Lower lobe of right lung (tissue), 2 donors: ENCODE measurements around the gene CDK6. TPM values are rescaled to one million over a fixed set of nuclear protein-coding genes. Genes with fewer than 3 reads are reported as not detected.

Experiments used
- ATAC-seq, 2 donors: fragments of 200-7000 bp; cut with Tn5 transposase; one replicate each; pipeline ENCODE4 v1.9.1; 2020 to 2022; ENCODE audit warnings: mild to moderate bottlenecking in 2 of 2, moderate library complexity in 2 of 2
- DNase-seq: peaks from one replicate; pipeline ENCODE4 v3.0.0-alpha.2; 2020
- H3K27ac ChIP-seq: fragments of 200-600 bp; one replicate; pipeline ENCODE4 v1.8.0; 2022
- H3K27me3 ChIP-seq: fragments of 200-600 bp; one replicate; pipeline ENCODE4 v1.8.0; 2022; ENCODE audit warnings: low read depth
- H3K36me3 ChIP-seq: fragments of 200-600 bp; one replicate; pipeline ENCODE4 v1.8.0; 2022; ENCODE audit warnings: mild to moderate bottlenecking
- H3K4me1 ChIP-seq: fragments of 200-600 bp; one replicate; pipeline ENCODE4 v1.8.0; 2022
- H3K4me3 ChIP-seq: fragments of 200-600 bp; one replicate; pipeline ENCODE4 v1.8.0; 2022; ENCODE audit warnings: mild to moderate bottlenecking
- H3K9me3 ChIP-seq: fragments of 200-600 bp; one replicate; pipeline ENCODE4 v1.8.0; 2022
- CTCF ChIP-seq: fragments of 200-600 bp; IDR thresholded peaks from one replicate; pipeline ENCODE4 v1.8.0; 2022; ENCODE audit warnings: antibody characterized with exemption, mild to moderate bottlenecking
- intact Hi-C: fragments of 100-400 bp; cut with DNase I; formaldehyde crosslinking; loops from one replicate; pipeline ENCODE4 v1.11.0; 2022
- total RNA-seq: library from RNA; stranded (reverse); fragmentation: NEBNext Ultra II Directional; extraction: Animal tissue kit (Norgen Biotek cat#: 25700); gene quantifications from one replicate; pipeline ENCODE4 v1.2.1, GENCODE V29; 2021
- donor health status: DM: no; HTN: yes; CAD: no; lungs with severe emphysema.

The CDK6 gene
- total RNA-seq, 1 donor from 2014 or later, result 21.7 TPM

DNA sequence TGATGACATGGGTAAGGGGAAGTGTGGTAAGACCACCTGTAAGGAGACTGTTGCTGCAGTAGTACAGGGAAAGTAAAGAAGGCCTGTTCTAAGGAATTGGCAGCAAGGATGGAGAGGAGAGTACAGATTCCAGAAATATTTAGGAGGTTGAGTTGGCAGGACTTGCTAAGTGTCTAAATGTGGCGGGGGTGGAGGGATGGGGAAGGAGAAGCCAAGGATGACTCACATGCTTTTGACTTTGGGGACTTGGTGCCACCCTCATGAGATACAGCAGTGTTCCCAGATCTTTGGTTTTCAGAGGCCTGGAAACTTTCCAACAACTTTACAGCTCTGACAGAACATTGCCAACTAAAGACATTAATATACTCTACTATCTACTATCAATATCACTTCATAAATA lies 45.4 kb downstream of the CDK6 start:
- Histone ChIP-seq H3K36me3 (no peaks in the 10 kb centered on the region), H3K9me3 (peaks cover 6% of the 10 kb centered on the region), H3K4me1 (peaks cover 30% of the 10 kb centered on the region), H3K4me3 (no peak overlapping the region), H3K27ac (no peak overlapping the region), H3K27me3 (no peaks in the 10 kb centered on the region)
- intact Hi-C loops, result no loop called here
- DNase-seq (no peak), ATAC-seq (peak in 1 of 2 donors; percentile 45)
- no peak for TF ChIP-seq CTCF

DNA sequence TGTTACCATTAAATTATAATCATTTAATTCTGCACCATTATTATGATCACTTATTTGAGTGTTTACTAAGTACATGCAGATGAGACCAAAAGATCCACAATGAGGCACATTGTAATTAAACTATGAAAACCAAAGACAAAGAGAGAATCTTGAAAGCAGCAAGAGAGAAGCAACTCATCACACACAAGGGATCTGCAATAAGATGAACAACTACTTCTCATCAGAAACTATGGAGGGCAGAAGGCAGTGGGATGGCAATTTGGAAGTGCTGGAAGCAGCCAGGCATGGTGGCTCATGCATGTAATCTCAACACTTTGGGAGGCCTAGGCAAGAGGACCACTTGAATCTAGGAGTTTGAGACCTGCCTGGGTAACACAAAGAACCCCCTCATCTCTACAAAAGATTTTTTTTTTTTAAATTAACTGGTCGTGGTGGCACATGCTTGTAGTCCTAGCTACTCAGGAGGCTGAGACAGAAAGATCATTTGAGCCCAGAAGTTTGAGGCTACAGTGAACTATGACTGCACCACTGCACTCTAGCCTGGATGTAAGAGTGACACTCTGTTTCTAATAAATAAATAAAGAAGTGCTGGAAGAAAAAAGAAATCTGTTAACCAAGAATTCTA lies 47.7 kb downstream of the CDK6 start:
- no peak overlapping the region for H3K27ac ChIP-seq
- peaks cover 6% of the 10 kb centered on the region for H3K9me3 ChIP-seq
- no peaks in the 10 kb centered on the region for H3K27me3 ChIP-seq
- H3K36me3 ChIP-seq, result no peaks in the 10 kb centered on the region
- intact Hi-C loops, result no loop called here
- H3K4me1 ChIP-seq, result peaks cover 14% of the 10 kb centered on the region
- no peak for TF ChIP-seq CTCF
- no peak for DNase-seq
- H3K4me3 ChIP-seq, result no peak overlapping the region
- ATAC-seq, result no peak

GRCh38 chr7:92785923-92786322 lies 50.5 kb downstream of the CDK6 start:
- DNase-seq (no peak), ATAC-seq (peak in 1 of 2 donors; percentile 36)
- TF ChIP-seq CTCF, result no peak
- intact Hi-C loops, result no loop called here
- H3K36me3 ChIP-seq, result no peaks in the 10 kb centered on the region
- H3K4me3 ChIP-seq, result no peak overlapping the region
- H3K4me1 ChIP-seq, result peaks cover 13% of the 10 kb centered on the region
- no peak overlapping the region for H3K27ac ChIP-seq
- H3K9me3 ChIP-seq, result peaks cover 6% of the 10 kb centered on the region
- H3K27me3 ChIP-seq, result no peaks in the 10 kb centered on the region

DNA sequence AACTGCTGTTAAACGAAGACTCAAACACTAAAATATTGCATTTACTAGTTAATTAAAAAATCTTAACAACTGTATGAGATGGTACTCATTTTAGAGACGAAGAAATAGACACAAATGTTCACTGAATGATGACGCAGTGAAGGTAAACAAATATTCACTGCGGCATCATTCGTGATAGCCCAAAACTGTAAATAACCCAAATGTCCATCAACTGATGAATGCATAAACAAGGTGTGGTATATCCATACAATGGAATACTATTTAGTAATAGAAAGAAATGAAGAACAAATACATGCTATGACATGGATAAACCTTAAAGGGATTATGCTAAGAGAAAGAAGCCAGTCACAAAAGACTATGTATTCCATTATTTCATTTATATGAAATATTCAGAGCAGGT lies 51.4 kb downstream of the CDK6 start:
- no peaks in the 10 kb centered on the region for H3K27me3 ChIP-seq
- DNase-seq, result no peak
- H3K36me3 ChIP-seq, result no peaks in the 10 kb centered on the region
- H3K4me1 ChIP-seq, result peaks cover 20% of the 10 kb centered on the region
- H3K27ac ChIP-seq, result no peak overlapping the region
- ATAC-seq, result no peak
- no peak for TF ChIP-seq CTCF
- H3K4me3 ChIP-seq, result no peak overlapping the region
- peaks cover 6% of the 10 kb centered on the region for H3K9me3 ChIP-seq
- intact Hi-C loops, result no loop called here

DNA sequence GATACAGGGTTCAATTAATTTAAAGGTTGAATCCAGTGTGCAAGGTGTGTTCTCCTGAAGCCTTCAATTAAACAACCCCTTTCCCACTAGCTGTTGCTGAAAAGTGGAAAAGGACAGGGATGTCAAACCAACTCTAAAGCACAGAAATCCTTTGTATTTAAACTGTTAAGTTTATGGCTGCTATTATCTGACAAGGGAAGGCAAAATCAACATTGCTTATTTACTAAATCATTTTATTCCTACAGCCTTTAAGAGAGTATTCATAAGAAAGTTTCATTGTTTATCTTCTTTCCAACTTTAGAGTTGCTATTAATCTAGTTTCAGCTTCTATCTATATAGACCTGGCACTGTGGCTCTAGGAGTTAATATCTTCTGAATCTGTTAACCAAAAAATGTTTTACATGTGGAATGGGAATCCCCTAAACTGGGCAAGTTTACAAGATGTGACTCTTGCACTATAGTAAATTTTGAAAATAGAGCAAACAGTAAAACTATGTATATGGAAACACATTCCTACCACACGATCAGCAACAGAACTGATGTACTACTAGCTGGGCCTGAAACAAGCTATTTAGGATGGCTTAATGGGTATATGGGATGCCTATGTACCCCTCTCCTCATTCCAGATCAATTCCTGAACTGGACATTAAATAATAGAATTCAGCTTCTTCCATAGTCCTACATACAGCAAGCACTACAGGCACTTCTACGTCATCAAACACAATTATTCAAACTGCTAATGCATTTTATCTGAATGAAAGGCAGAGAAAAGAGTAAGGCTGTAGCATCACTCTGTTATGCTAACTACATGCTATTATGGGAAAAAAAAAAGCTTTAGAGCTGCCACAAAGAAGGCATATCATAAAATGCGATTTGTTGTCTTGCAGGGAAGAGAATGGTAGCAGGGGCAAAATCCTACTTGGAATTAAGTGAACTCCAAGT lies 52.8 kb downstream of the CDK6 start:
- no peak for ATAC-seq
- Histone ChIP-seq H3K9me3 (peaks cover under 1% of the 10 kb centered on the region), H3K4me3 (no peak overlapping the region), H3K36me3 (no peaks in the 10 kb centered on the region), H3K27ac (no peak overlapping the region), H3K4me1 (peaks cover 25% of the 10 kb centered on the region), H3K27me3 (no peaks in the 10 kb centered on the region)
- TF ChIP-seq CTCF, result no peak
- intact Hi-C loops, result no loop called here
- no peak for DNase-seq
